HG02852 (cell line): Measurements from ENCODE around the gene BNIP5.

Source experiments
- ATAC-seq: cut with Tn5 transposase; IDR thresholded peaks from one replicate; pipeline ENCODE4 v1.9.1; 2021; ENCODE audit warnings: mild to moderate bottlenecking, moderate library complexity; ENCODE audit not compliant: unreplicated experiment

BNIP5 gene

GRCh38 chr6:36301085-36301658 lies 35.5 kb downstream of the BNIP5 start:
- ATAC-seq: no peak

- ATAC-seq: no peak
Measured at GRCh38 chr6:36298027-36298426, 38.7 kb downstream of the BNIP5 start.

DNA sequence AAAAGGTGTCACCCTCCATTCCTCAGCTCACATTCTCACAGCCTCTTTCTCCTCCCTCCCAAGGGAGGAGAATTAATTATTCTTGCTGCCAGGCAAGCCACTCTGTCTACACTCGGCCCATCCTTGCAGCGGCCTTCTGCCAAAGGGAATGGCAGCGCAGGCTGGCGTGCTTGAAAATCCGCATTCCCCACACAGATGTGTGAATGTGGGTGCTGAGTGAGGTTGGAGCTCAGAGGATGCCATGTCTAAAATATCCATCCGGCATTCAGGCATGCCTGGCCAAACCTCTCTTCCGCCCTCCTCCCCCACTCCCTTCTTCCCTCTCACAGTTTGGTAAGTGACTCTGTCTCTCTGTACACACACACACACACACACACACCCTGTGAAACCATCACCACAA lies 39.2 kb downstream of the BNIP5 start:
- no peak for ATAC-seq

GRCh38 chr6:36297051-36297450 lies 39.6 kb downstream of the BNIP5 start:
- no peak for ATAC-seq

DNA sequence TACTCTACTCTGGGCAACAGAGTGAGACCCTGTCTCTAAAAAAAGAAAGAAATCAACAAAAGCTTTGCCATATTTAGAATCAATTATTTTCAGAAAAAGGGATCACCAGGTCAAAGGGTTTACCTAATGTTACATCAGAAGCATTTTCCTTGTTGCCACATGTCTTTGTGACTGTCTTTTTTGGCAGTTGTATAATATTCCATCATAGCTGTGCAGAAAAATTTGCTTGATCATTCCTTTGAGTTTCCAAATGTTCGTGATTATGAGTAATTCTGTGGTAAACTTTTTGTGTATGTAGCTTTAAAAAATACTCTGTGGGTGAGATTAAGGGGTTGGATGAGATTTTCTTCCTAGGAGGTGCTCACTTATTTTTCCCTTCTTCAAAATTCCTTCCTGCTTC lies 40.4 kb downstream of the BNIP5 start:
- ATAC-seq: no peak

DNA sequence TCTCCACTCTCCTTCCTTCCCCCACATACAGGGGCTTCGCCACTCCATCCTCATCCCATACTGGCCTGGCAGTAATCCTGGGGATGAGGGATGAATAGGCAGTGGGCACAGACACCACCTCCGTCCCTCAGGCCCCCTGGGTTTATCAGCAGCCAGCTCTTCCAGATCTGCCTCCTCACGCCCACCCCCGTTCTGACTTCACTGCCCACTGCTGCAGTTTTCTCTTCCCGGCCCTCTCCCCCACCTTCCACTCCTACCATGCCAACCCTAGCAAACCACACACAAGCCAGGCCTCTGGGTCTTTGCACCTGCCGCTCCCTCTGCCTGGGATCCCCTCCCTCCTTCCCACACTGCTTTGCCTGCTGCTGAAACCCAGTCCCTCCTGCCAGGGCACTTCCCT lies 44.5 kb downstream of the BNIP5 start:
- ATAC-seq: no peak

DNA sequence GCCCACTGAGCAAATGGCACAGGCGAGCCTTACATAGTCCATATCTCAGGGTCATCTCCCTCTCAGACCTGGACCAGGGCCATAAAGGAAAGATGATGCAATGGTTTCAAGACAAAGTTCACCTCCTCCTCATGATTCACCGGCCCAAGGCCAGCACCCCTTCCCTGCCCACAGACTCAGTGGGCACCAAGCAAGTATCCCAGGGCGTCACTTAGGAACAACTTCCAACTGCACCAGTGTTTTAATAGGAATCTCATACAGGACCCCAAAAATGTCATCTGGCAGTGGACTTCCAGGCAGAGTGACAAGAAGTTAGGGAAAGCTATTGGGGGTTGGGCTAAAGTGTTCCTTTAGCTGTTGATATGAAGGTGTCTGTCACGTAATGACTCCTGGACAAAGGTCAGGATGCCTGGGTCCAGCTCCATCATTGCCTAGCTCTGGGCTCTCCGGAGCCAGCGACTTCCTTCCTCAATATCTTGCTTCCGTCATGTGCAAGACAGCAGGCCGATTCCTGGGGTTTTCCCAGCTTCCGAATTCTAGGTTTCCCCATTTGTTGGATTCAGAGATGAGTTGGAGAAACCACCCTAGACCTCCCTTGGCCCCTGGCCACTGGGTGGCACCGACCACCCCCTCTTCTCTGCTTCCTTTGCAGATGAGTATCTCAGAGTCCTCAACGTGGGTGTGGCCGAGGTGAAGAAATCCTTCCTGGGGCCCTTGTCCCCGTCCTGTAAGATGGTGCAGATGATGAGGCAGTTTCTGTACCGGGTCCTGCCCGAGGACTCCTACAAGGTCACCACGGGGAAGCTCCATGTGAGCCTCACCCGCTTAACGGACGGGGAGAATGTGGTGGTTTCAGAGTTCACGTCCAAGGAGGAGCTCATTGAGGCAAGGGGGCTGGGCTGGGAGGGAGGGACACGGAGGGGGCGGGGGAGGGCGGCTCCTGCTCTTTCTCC lies 45.7 kb downstream of the BNIP5 start:
- ATAC-seq: no peak

DNA sequence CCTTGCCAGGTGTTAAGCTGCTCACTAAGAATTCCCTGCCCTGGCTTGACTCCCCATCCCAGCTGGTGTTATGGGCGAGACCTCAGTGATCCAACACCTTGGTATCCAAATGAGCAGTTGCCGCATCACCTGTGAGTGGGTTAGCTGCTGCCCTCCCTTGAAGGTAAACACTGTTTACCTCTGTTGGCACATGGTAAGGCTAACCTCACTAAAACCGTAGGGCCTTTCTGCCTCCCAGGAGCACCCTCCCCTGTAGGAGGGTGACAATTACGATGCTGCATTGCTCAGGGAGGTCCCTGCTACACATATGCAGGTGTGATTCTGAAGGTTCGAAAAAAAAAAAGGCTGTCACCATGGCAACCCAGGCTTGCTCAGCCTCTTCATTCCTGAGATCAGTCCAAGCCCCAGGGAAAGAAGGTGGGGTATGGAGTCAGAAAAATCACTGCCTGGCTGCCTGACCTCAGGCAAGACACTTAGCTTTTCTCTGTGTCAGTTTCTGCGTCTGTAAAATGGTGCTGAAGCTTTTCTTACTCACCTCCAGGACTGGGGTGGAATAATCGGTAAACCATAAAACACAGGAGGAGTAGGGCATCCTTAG lies 47.3 kb downstream of the BNIP5 start:
- no peak for ATAC-seq

- ATAC-seq: no peak
Measured at GRCh38 chr6:36286858-36287257, 49.8 kb downstream of the BNIP5 start.

DNA sequence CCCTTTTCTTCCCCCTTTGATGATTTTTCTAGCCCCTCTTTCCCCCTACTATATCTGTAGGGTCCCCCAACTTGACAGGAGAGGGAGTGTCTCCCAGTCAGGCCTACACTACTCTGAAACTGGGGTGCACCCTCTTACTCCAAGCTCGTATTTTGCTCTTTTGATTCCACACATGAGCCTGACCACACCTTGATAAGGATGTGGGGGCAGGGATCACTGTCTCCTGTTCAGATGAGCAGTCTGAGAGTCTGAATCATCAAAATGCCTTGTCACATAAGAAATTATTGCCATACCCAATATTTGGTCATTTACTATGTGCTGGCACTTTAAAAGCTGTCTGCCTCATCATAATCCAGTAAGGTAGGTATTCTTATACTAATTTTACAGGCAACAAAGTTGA lies 50.9 kb downstream of the BNIP5 start:
- no peak for ATAC-seq

DNA sequence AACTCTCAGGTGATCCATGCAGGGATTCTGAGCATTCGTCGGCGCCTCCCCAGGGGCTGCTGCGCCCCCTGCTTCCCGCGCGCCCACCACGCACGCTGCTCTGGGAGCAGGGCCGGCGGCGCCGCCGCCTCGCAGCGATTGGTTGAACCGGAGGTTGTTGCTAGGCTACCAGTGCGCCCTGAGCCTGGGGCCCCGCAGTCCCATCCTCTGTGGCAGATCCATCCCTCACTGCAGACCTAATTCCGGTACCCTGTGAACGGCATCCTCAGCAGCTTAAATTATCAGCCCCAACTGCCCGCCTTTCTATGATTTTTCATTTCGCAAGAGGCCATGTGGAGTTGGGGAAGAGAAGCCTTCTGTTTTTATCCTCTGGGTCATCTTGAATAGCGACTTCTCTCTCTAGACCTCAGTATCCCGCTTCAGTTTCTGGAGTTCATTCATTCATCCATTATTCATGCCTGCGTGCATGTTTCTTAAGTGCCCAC lies 51.5 kb downstream of the BNIP5 start:
- no peak for ATAC-seq

- ATAC-seq: no peak
Measured at GRCh38 chr6:36284359-36284758, 52.3 kb downstream of the BNIP5 start.

DNA sequence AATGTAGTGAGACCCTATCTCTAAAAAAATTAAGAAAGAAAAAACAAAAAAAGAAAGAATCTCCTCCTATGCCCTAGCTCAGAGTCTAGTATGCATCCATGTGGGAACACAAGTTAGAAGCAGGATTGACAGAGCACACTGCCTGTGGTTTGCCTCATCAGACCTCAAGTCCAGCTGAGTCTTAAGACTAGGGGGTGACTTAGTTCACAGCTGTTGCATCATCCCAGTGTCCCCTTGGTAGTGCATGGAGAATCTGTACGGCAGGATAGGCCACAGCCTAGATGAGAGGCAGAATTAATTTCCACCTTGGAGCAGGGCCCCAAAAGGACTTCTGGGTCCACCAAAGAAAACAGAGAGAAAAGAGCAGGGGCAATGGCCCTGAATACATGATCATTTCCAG lies 53.1 kb downstream of the BNIP5 start:
- ATAC-seq: no peak

GRCh38 chr6:36280983-36281382 lies 55.7 kb downstream of the BNIP5 start:
- ATAC-seq: no peak

DNA sequence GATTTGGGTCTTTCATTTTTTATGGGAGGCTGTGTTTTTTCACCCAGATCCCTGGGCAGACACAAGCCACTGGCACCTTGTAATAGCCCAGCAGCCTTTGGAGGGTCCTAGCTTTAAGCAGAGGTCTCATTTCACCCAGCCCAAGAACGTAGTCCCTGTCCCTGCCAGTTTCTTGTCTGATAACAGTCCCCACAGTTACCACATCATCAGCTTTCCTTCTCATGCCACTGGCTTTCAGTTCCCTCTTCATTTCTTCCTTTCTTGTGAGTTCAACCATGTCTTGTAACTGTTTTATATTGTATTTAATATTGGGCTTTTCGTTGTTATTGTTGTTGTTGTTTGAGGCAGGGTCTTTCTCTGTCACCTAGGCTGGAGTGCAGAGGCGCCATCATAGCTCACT lies 56.2 kb downstream of the BNIP5 start:
- ATAC-seq: no peak

GRCh38 chr6:36277946-36278470 lies 58.7 kb downstream of the BNIP5 start:
- no peak for ATAC-seq

DNA sequence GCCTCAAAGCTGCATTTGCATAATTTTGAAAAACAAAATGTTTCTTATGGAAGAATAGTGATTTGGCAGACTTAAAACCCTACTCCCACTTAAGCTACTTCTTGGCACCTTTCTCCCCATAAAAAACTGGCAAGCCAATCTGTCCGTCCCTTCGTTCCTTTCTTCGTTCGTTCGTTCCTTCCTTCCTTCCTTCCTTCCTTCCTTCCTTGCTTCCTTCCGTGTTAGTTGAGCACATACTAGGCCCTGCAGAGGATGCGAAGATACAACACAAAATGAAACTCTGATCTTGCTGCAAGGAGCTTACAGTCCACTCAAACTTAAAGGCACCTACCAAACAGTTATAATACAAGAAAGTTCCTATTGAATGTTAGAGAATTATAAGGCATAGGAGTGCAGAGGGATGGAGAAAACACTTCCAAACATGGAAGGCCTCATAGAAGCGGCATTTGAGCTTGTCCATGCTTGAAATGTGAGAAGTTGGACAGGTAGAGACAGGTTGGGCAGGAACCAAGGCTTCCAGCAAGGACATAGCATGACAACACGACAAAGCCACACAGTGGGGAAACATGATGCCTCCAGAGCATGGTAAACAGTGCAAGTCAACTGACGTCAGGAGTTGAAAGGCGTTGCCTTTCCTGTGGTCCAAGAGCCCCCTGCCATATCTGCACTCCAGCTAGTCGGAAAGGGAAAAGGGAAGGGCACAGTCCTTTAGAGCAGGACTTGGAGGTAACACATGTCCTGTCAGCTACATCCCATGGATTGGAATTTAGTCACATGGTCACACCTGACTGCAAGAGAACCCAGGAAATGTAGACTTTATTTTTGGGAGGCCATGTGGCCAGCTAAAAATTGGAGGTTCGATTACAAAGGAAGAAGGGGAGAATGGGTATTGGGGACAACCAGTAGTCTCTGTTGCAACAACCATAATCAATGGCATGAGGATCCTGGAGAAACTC lies 59.8 kb downstream of the BNIP5 start:
- ATAC-seq: no peak

DNA sequence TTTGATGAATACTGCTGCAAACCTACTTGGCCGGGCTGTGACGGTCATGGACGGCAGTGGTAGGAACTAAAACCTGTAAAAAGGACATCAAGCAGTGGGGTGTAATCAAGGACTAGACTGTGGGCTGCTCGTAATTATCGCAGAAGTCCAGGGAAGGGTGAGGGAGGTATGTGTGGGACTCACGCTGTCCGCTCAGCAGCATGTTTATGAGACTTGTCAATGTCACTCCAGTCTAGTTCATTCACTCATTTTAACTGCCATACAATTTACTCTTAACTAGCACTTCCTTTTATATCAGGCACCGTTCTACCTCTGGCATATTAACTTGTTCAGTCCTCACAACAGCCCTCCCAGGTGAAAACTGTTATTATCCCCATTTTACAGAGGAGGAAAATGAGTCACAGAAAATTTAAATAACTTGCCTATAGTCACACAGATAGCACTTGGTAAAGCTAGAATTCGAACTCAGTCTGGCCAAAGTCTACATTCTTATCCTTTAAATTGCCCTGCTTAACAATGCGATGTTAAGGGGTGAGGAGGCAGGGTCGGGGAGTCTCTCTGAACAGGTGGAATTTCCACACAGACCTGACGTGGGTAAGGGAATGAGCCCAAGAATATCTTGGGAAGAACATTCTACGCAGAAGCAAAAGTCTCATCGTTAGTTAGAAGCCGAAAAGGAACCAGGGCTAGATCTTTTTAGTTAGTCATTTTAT lies 62.7 kb downstream of the BNIP5 start:
- ATAC-seq: no peak

DNA sequence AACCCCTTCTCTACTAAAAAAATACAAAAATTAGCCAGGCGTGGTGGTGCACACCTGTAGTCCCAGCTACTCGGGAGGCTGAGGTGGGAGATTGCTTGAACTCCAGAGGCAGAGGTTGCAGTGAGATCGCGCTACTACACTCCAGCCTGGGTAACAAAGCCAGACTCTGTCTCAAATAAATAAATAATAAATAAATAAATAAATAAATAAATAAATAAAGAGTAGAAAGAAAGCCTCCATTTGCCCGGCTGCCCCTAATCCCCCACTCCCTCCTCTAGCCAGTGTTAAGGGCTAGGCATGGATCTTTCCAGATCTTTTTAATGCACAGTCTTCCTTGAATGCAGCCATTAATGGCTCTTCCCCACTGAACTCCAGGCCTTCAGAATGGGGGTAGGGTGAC lies 63.6 kb downstream of the BNIP5 start:
- no peak for ATAC-seq

- no peak for ATAC-seq
Measured at GRCh38 chr6:36272234-36272633, 64.5 kb downstream of the BNIP5 start.
